ENCODE data around the gene GJA4.
"Not testable (repeated sequence)": the region's sequence is repeated elsewhere in the genome, so short reads cannot be mapped to it uniquely, and the experiment has no call there.

Gene GJA4

GRCh38 chr1:34763142-34763781 lies 29.5 kb upstream of the GJA4 start:
- DNase-seq (ENCODE audit: insufficient read length, low spot score) (no peak), FAIRE-seq (no peak)
- TF ChIP-seq TAF1 (IDR thresholded peaks at IDR 0.05; ENCODE audit: low read depth, low read length): no peak
- no peak for TF ChIP-seq PAX5 (IDR thresholded peaks at IDR 0.05; ENCODE audit: insufficient read depth, low read length, severe bottlenecking)
- TF ChIP-seq SPI1 (IDR thresholded peaks at IDR 0.05; ENCODE audit: low read depth, low read length): no peak
- TF ChIP-seq POU2F2 (IDR thresholded peaks at IDR 0.05; ENCODE audit: low read depth, low read length): no peak
- TF ChIP-seq POLR2A (IDR thresholded peaks at IDR 0.05; ENCODE audit: low read depth, low read length): no peak
- no peak for TF ChIP-seq POLR2AphosphoS5 (IDR thresholded peaks at IDR 0.05; ENCODE audit: low read depth, low read length)

GRCh38 chr1:34768856-34769255 lies 23.9 kb upstream of the GJA4 start:
- FAIRE-seq (no peak), DNase-seq (ENCODE audit: insufficient read length, low spot score) (no peak)
- TF ChIP-seq POLR2AphosphoS5 (IDR thresholded peaks at IDR 0.05; ENCODE audit: low read depth, low read length) (no peak), TAF1 (IDR thresholded peaks at IDR 0.05; ENCODE audit: low read depth, low read length) (no peak), POU2F2 (IDR thresholded peaks at IDR 0.05; ENCODE audit: low read depth, low read length) (no peak), SPI1 (IDR thresholded peaks at IDR 0.05; ENCODE audit: low read depth, low read length) (no peak), POLR2A (IDR thresholded peaks at IDR 0.05; ENCODE audit: low read depth, low read length) (no peak), PAX5 (IDR thresholded peaks at IDR 0.05; ENCODE audit: insufficient read depth, low read length, severe bottlenecking) (no peak)

GRCh38 chr1:34770891-34771504 lies 21.8 kb upstream of the GJA4 start:
- TF ChIP-seq POLR2AphosphoS5 (IDR thresholded peaks at IDR 0.05; ENCODE audit: low read depth, low read length) (no peak), PAX5 (IDR thresholded peaks at IDR 0.05; ENCODE audit: insufficient read depth, low read length, severe bottlenecking) (no peak), POLR2A (IDR thresholded peaks at IDR 0.05; ENCODE audit: low read depth, low read length) (no peak), TAF1 (IDR thresholded peaks at IDR 0.05; ENCODE audit: low read depth, low read length) (no peak)
- DNase-seq (ENCODE audit: insufficient read length, low spot score): no peak
- no peak for FAIRE-seq

GRCh38 chr1:34771573-34772371 lies 21.0 kb upstream of the GJA4 start:
- FAIRE-seq: no peak
- no peak for DNase-seq (ENCODE audit: insufficient read length, low spot score)
- TF ChIP-seq POLR2A (IDR thresholded peaks at IDR 0.05; ENCODE audit: low read depth, low read length) (no peak), SPI1 (IDR thresholded peaks at IDR 0.05; ENCODE audit: low read depth, low read length) (no peak), PAX5 (IDR thresholded peaks at IDR 0.05; ENCODE audit: insufficient read depth, low read length, severe bottlenecking) (no peak), TAF1 (IDR thresholded peaks at IDR 0.05; ENCODE audit: low read depth, low read length) (no peak), POU2F2 (IDR thresholded peaks at IDR 0.05; ENCODE audit: low read depth, low read length) (no peak), POLR2AphosphoS5 (IDR thresholded peaks at IDR 0.05; ENCODE audit: low read depth, low read length) (no peak)

- not testable (repeated sequence) for DNase-seq (ENCODE audit: insufficient read length, low spot score); FAIRE-seq
Observed at GRCh38 chr1:34773114-34773513, 19.7 kb upstream of the GJA4 start.

GRCh38 chr1:34774957-34775356 lies 17.8 kb upstream of the GJA4 start:
- DNase-seq (ENCODE audit: insufficient read length, low spot score) (no peak), FAIRE-seq (no peak)
- no peak for TF ChIP-seq SPI1 (IDR thresholded peaks at IDR 0.05; ENCODE audit: low read depth, low read length)
- no peak for TF ChIP-seq PAX5 (IDR thresholded peaks at IDR 0.05; ENCODE audit: insufficient read depth, low read length, severe bottlenecking)
- TF ChIP-seq POU2F2 (IDR thresholded peaks at IDR 0.05; ENCODE audit: low read depth, low read length): no peak
- TF ChIP-seq POLR2AphosphoS5 (IDR thresholded peaks at IDR 0.05; ENCODE audit: low read depth, low read length): no peak
- no peak for TF ChIP-seq POLR2A (IDR thresholded peaks at IDR 0.05; ENCODE audit: low read depth, low read length)
- no peak for TF ChIP-seq TAF1 (IDR thresholded peaks at IDR 0.05; ENCODE audit: low read depth, low read length)

GRCh38 chr1:34776911-34777310 lies 15.9 kb upstream of the GJA4 start:
- DNase-seq (ENCODE audit: insufficient read length, low spot score): no peak
- TF ChIP-seq PAX5 (IDR thresholded peaks at IDR 0.05; ENCODE audit: insufficient read depth, low read length, severe bottlenecking): no peak
- FAIRE-seq: no peak

GRCh38 chr1:34777519-34778321 lies 15.1 kb upstream of the GJA4 start:
- DNase-seq (ENCODE audit: insufficient read length, low spot score) (no peak), FAIRE-seq (peak; percentile 43)
- TF ChIP-seq POLR2AphosphoS5 (IDR thresholded peaks at IDR 0.05; ENCODE audit: low read depth, low read length) (no peak), POU2F2 (IDR thresholded peaks at IDR 0.05; ENCODE audit: low read depth, low read length) (no peak), PAX5 (IDR thresholded peaks at IDR 0.05; ENCODE audit: insufficient read depth, low read length, severe bottlenecking) (no peak)

GRCh38 chr1:34778381-34778780 lies 14.4 kb upstream of the GJA4 start:
- no peak for DNase-seq (ENCODE audit: insufficient read length, low spot score)
- TF ChIP-seq POLR2A (IDR thresholded peaks at IDR 0.05; ENCODE audit: low read depth, low read length) (no peak), SPI1 (IDR thresholded peaks at IDR 0.05; ENCODE audit: low read depth, low read length) (no peak), PAX5 (IDR thresholded peaks at IDR 0.05; ENCODE audit: insufficient read depth, low read length, severe bottlenecking) (no peak), POLR2AphosphoS5 (IDR thresholded peaks at IDR 0.05; ENCODE audit: low read depth, low read length) (no peak), TAF1 (IDR thresholded peaks at IDR 0.05; ENCODE audit: low read depth, low read length) (no peak), POU2F2 (IDR thresholded peaks at IDR 0.05; ENCODE audit: low read depth, low read length) (no peak)
- no peak for FAIRE-seq
